HG02973 (cell line): ENCODE data around the gene LDLRAD1.
"Not testable (repeated sequence)": the region's sequence is repeated elsewhere in the genome, so short reads cannot be mapped to it uniquely, and the experiment has no call there.

Experiments used
- ATAC-seq: cut with Tn5 transposase; IDR thresholded peaks from one replicate; pipeline ENCODE4 v1.9.1; 2021; ENCODE audit warnings: moderate library complexity; ENCODE audit not compliant: unreplicated experiment

The LDLRAD1 gene

GRCh38 chr1:54017979-54018378 lies at the start of gene LDLRAD1:
Gene LDLRAD1, minus strand, starts transcription at chr1:54018186. Its CDS starts 74 bp downstream, at chr1:54018112.
- no peak for ATAC-seq

- ATAC-seq, result no peak
Observed at GRCh38 chr1:54064299-54064698, 46.3 kb upstream of the LDLRAD1 start.

- ATAC-seq, result no peak
Observed at GRCh38 chr1:54054438-54054749, 36.4 kb upstream of the LDLRAD1 start.

- ATAC-seq, result no peak
Observed at GRCh38 chr1:54053745-54054437, 35.9 kb upstream of the LDLRAD1 start.

DNA sequence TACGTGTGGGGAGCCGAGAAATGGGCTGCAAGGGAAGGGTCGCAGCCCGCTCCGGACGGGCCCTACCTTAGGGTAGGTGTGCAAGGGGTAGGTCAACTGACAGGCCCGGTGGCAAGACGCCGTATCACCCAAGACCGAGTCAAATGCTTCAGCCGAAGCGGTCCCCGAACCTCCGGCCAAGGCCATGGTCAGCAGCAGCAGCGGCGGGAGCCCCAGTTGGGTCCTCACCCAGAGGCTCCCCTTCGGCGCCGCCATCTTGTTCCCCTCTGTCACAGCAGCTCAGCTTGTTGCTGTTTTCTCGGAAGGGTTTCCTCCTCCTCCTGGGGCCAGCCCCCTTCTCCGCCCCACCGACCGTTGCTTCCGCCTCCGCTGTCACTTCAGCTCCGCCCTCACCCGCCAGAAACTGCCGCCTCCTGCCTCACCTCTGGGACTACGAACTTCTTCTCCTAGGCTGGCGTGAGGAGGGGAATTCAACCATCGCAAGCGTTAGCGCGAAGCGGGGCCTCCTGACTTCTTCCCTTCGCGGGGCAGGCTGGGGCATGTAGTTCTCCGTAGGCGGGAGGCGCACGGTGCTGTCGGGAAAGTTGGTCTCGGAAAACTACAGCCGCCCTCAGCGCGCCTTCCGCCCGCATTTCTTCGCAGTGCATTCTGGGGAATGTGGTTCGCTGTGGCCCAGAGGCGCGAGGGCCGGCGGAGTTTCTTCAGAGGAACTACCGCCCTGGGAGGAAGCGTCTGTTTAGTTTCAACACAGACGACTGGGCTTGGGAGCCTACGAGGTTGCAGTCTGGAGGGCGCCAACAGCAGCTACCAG lies 35.2 kb upstream of the LDLRAD1 start, which contains the start of the genes TCEANC2 and TMEM59:
Gene TCEANC2, plus strand, starts transcription at position 675 of the 811 bp plus-strand sequence. CDS start 815 bp downstream, outside the sequence.
Gene TMEM59, minus strand, starts transcription at position 271 of the 811 bp plus-strand sequence. Its CDS starts 16 bp downstream, at position 255.
- ATAC-seq, result peak; percentile 89

- ATAC-seq, result no peak
Observed at GRCh38 chr1:54052431-54052933, 34.5 kb upstream of the LDLRAD1 start.

DNA sequence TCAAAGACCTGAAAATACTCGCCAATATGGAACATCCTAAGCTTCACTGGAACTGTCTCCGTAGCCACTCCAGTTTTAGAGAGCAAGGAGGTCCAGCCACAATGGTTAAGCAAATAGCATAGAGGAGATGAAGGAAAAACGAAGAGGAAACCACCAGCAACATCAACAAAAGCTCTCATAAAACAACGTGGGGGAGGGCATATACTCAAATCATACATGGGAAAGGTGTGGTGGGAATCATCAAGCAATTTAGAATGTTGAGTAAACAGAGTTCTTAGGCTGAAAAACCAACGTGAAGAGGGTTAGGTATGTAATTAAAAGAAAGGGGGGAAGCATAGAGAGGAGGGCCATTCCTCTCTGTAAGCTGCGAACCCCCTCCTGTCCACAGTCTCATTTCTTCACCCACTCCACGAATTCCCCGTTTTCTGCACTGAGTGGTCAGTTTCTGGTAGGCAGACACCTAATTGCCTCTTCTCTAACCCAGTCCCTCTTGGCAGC lies 34.0 kb upstream of the LDLRAD1 start:
- no peak for ATAC-seq

DNA sequence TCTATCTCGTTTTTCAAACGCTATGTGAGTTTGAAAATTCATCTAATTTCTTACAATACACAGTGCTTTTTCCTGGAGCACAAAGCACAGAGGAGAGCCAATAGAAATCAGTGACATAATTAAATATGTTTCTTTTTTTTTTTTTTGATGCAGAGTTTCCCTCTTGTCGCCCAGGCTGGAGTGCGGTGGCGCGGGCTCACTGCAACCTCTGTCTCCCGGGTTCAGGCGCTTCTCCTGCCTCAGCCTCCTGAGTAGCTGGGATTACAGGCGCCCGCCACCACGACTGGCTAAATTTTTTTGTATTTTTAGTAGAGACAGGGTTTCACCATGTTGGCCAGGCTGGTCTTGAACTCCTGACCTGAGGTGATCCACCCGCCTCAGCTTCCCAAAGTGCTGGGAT lies 32.4 kb upstream of the LDLRAD1 start:
- not testable (repeated sequence) for ATAC-seq

DNA sequence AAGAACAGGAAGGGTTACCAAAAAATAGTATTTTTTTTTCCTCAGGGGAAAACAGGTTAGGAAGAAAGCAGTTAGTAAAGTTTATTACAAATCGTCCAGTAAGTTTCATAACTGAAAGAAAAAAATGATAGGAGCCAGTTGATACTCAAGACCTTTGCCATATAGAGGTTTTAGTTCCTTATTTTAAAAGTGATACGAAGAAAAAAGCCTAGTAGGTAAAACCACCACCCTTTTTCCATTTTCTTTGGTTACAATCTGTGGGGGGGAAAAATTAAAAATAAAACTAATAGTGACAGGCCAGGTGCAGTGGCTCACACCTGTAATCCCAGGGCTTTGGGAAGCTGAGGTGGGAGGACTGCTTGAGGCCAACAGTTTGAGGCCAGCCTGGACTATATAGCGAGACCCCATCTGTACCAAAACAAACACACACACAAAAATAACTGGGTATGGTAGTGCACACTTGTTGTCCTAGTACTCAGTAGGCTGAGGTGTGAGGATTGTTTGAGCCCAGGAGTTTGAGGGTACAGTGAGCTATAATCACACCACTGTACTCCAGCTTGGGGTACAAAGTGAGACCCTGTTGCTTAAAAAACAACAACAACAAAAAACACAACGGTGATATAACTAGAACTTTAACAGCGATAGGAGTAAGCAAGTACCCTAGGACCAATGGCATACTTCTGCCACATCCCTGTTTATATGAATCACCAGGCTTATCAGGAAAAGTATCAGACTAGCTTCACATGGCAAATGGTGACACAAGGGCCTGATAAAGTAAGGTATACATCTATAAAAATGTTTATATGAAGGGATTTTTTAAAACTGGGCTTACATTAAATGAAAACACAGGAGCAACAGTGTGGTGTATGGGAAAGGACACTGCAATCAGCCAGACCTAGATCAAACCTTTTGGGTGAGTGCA lies 29.7 kb upstream of the LDLRAD1 start:
- no peak for ATAC-seq

DNA sequence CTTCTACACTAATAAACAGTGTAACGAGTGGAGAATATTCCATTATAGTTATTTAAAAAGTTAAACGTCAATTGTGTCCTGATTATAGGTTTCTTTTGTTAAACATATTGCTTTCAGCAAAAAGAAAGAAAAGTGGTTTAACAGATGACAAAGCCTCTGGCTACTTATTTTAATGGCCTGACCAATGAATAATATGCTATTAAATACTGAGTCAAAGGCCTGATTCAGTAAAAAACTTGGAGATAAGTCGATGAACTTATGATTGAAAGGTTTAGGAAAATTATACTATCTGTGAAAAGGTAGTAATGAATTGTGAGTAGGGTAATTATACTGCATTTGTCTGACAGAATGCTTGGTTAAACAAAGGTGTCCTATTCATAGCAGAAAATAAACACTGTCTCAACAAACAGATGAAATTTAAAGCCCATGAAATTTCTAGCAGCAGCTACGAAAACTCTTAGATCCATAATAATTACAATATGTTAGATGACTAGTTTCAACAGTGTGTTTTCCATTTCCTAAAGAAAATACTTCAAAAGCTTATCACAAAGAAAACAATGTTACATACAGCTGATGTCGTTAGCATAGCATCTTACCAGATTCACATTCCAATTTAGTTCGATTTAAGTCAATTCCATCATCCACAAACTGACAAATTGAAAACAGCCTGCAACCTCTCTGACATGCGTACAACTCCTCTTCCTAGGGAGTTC lies 28.8 kb upstream of the LDLRAD1 start:
- no peak for ATAC-seq

- no peak for ATAC-seq
Observed at GRCh38 chr1:54045496-54045895, 27.5 kb upstream of the LDLRAD1 start.

DNA sequence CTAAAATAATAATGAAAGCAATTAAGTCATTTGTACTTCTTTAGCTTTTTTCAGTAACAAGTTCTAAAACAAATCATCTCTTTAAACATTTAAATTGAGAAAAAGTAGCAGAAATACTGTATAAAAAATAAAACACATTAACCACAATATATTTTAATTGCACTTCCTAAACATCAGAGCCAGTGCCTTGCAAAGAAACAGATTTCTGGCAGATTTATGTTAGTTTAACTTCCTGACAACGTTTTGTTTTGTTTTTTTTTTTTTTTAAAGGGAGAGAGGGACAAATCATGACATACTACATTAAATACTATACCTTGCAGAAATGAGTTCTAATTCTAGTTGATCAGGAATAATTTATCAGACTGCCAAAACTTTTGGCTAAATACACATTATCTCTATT lies 23.8 kb upstream of the LDLRAD1 start:
- ATAC-seq, result no peak

DNA sequence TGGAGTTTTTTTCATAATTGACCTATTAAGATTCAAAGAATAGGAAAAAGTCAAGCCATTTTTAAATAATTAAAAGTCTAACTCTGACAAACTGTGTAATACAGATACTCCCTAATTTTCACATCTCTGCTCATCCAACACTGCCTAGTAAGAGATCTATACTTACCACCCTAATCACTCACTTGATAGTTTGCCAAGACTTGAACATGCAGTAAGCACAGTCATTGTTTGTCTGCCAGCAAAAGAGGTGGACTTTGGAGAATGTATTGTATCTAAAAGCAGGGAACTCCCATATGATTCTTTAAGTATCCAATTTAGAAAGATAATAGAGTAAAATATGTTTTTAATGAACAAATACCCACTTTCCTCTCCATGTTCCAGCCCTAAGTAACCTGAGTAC lies 19.5 kb upstream of the LDLRAD1 start:
- no peak for ATAC-seq

DNA sequence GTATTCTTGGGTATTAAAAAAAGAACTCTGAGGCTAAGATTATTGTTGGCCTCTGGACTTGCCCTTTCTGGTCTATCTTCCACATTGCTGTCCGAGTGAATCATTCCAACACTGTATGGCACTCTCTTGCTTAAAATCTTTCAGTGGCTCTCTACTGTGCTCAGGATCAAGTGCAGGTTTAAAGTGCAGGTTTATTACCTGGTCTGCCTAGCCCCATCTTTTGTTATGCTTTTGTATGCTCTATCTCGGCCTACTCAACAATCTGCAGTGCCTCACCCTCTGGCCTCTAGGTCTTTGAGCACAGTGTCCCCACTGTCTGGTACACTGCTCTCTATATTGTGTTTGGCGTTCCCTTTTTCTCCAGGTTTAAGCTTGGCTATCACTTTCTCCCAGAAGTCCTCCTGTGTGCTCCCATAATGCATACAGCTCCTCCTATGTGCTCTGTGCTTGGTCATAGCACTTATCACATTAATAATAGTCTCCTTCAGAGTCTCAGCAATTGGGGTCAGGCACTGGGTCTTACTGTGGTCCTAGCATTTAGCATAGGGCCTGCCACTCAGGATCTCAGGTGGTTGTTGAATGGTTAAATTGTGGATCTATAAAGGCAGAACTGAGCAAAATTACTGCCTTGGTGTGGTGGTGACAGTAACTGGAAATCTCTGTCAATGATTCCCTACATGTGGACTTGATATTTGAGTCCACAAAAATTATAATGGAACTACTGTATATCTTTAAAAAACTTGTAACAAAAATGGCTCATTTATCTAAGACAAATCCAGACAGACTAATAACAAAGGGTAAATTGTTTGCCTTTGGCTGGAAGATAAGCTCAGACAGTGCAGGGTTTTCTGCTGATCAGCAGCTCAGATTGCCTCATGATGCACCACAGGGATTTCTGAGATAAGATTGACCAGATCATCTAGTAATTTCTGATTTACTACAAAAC lies 10.6 kb upstream of the LDLRAD1 start:
- no peak for ATAC-seq

- ATAC-seq, result no peak
Observed at GRCh38 chr1:54027848-54028247, 9.9 kb upstream of the LDLRAD1 start.

GRCh38 chr1:54024811-54025210 lies 6.8 kb upstream of the LDLRAD1 start:
- ATAC-seq, result not testable (repeated sequence)

DNA sequence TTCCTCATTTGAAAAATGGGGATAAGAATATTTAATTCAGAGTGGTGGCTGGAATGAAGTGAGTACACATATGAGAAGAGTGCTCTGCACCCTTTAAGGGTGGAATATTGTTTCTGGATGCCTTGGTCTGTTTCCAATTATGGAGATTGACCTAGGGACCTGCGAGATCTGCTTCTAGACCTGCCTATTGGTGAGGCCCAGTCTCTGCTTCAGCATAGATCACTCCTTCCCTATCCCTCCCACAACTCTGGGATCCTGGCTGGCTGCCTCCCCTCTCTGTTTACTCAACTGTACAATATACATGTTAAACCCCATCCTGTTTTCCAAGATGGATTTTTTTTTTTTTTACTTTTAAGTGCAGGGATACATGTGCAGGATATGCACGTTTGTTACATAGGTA lies 6.4 kb upstream of the LDLRAD1 start:
- no peak for ATAC-seq

- ATAC-seq, result not testable (repeated sequence)
Observed at GRCh38 chr1:54019562-54020176, 1.7 kb upstream of the LDLRAD1 start.

DNA sequence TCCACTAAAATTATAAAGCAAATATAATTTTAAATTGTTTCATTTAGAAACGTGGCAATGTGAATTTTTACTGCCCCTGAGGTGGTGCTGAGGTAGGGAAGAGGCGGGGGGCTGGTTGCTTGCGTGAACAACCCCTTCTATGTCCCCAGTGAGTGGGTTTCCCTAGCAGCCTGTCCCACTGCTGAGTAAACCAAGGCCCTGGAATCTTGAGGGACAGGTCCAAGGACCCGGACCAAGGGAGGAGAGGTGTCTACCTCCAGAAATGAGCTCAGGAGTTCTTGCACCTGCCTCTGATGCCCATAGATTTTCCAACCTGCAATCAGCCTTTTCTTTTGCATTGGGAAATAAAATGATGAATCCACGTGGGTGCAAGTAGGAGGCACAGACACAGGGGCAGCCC lies 649 bp upstream of the LDLRAD1 start:
- no peak for ATAC-seq
